SK-N-SH (cell line): ENCODE results near the gene CCN5. TPM values are rescaled to one million over a fixed set of nuclear protein-coding genes. Genes with fewer than 3 reads are reported as not detected.

Experiments
- CTCF ChIA-PET: fragments of 300-600, 350-600 bp; formaldehyde crosslinking; extraction: SDS; loops from one replicate; lab custom pipeline; 2021; lab: Yijun Ruan, JAX
- POLR2A ChIA-PET: fragments of 350-600 bp; sonication (Branson Sonifier 250); formaldehyde crosslinking; extraction: SDS; loops from one replicate; lab custom pipeline; 2020; ENCODE audit warnings: antibody characterized with exemption, inconsistent platforms; lab: Yijun Ruan, JAX
- DNase-seq: peaks from one replicate; pipeline ENCODE4 v3.0.0; 2012
- H2AFZ ChIP-seq: fragments of 200-600 bp; sonication (generic); 2 replicates; pipeline ENCODE4 v1.8.1; 2016; ENCODE audit warnings: antibody characterized with exemption, mild to moderate bottlenecking, low read depth
- H3F3A ChIP-seq: fragments of 200-600 bp; sonication (generic); replicated peaks from 2 replicates; pipeline ENCODE3; 2016; ENCODE audit warnings: antibody characterized with exemption, mild to moderate bottlenecking; ENCODE audit not compliant: insufficient read depth
- H3K27ac ChIP-seq, 2 experiments: fragments of 200-500 bp in 1 of 2; fragments of 200-600 bp in 1 of 2; sonication (Bioruptor generic) in 1 of 2; sonication (generic), shearing (Covaris generic) in 1 of 2; 2 replicates each; pipeline versions ENCODE4 v1.5.1 to v1.6.1; 2014 to 2016; ENCODE audit warnings: low read depth in 2 of 2, inconsistent platforms in 1 of 2, low read length in 1 of 2, mild to moderate bottlenecking in 1 of 2, mixed read lengths in 1 of 2
- H3K27me3 ChIP-seq: fragments of 200-600 bp; sonication (generic), shearing (Covaris generic); 2 replicates; pipeline ENCODE4 v1.6.1; 2016; ENCODE audit warnings: mixed run types; ENCODE audit not compliant: insufficient read depth
- H3K36me3 ChIP-seq, 2 experiments: fragments of 200-500 bp in 1 of 2; fragments of 200-600 bp in 1 of 2; sonication (Bioruptor generic) in 1 of 2; sonication (generic) in 1 of 2; replicated peaks in 1 of 2; 2 replicates each; pipeline versions ENCODE3 to v1.5.1; 2014 to 2016; ENCODE audit warnings: low read length in 1 of 2, mild to moderate bottlenecking in 1 of 2; ENCODE audit not compliant: insufficient read depth in 2 of 2, control insufficient read depth in 1 of 2
- H3K4me1 ChIP-seq, 2 experiments: fragments of 200-500 bp in 1 of 2; fragments of 200-600 bp in 1 of 2; sonication (Bioruptor generic) in 1 of 2; sonication (generic), shearing (Covaris generic) in 1 of 2; 2 replicates each; pipeline versions ENCODE4 v1.5.1 to v1.6.1; 2014 to 2016; ENCODE audit warnings: low read depth in 1 of 2, low read length in 1 of 2, mixed run types in 1 of 2; ENCODE audit not compliant: insufficient read depth in 2 of 2, control insufficient read depth in 1 of 2
- H3K4me2 ChIP-seq: fragments of 200-600 bp; sonication (generic), shearing (Covaris generic); 2 replicates; pipeline ENCODE4 v1.6.1; 2017; ENCODE audit warnings: mixed run types
- H3K4me3 ChIP-seq, 2 experiments: fragments of 200-500 bp in 1 of 2; fragments of 200-600 bp in 1 of 2; sonication (Bioruptor generic) in 1 of 2; sonication (generic), shearing (Covaris generic) in 1 of 2; 2 replicates each; pipeline versions ENCODE4 v1.5.1 to v1.8.1; 2014 to 2016; ENCODE audit warnings: low read depth in 2 of 2, inconsistent platforms in 1 of 2, low read length in 1 of 2, mild to moderate bottlenecking in 1 of 2, mixed read lengths in 1 of 2, moderate library complexity in 1 of 2
- H3K79me2 ChIP-seq: fragments of 200-600 bp; sonication (generic); 2 replicates; pipeline ENCODE4 v1.8.1; 2017; ENCODE audit warnings: mild to moderate bottlenecking; ENCODE audit not compliant: insufficient read depth
- H3K9ac ChIP-seq: fragments of 200-600 bp; sonication (generic); 2 replicates; pipeline ENCODE4 v1.6.1; 2017; ENCODE audit warnings: mixed run types
- H3K9me2 ChIP-seq: fragments of 200-600 bp; sonication (generic); 2 replicates; pipeline ENCODE4 v1.6.1; 2017; ENCODE audit warnings: mixed run types
- H3K9me3 ChIP-seq: fragments of 200-600 bp; sonication (generic); 2 replicates; pipeline ENCODE4 v1.6.1; 2017; ENCODE audit warnings: mixed run types, mild to moderate bottlenecking, moderate library complexity
- H4K20me1 ChIP-seq: fragments of 200-600 bp; sonication (generic); 2 replicates; pipeline ENCODE4 v1.6.1; 2017; ENCODE audit warnings: mild to moderate bottlenecking, mixed run types; ENCODE audit not compliant: insufficient read depth
- CHD2 ChIP-seq: fragments of 150-350 bp; IDR thresholded peaks from 2 replicates; pipeline ENCODE4 v1.6.1; 2018; ENCODE audit warnings: low read length; ENCODE audit not compliant: partially characterized antibody
- ELF1 ChIP-seq: IDR thresholded peaks from 2 replicates; pipeline ENCODE4 v1.4.0; 2012
- EP300 ChIP-seq, 2 experiments: IDR thresholded peaks; 2 replicates each; pipeline versions ENCODE4 v1.4.0 to v1.6.1; 2012; ENCODE audit warnings: borderline replicate concordance in 1 of 2, low read depth in 1 of 2, low read length in 1 of 2
- EZH2phosphoT487 ChIP-seq: fragments of 200-600 bp; sonication (generic); IDR thresholded peaks from 2 replicates; pipeline ENCODE4 v1.6.1; 2017; ENCODE audit warnings: low read depth, mixed run types, mild to moderate bottlenecking, antibody characterized with exemption, moderate library complexity, borderline replicate concordance
- FOXJ3 ChIP-seq: sonication (generic); formaldehyde crosslinking; IDR thresholded peaks from 2 replicates; pipeline ENCODE4 v1.5.1; 2020; ENCODE audit warnings: mild to moderate bottlenecking, missing genetic modification reagents
- MEF2A ChIP-seq: IDR thresholded peaks from 2 replicates; pipeline ENCODE4 v1.4.0; 2012; ENCODE audit warnings: low read depth, borderline replicate concordance
- NFIC ChIP-seq: IDR thresholded peaks from 2 replicates; pipeline ENCODE4 v1.4.0; 2012; ENCODE audit warnings: borderline replicate concordance
- NRF1 ChIP-seq: IDR thresholded peaks from 2 replicates; pipeline ENCODE4 v1.6.1; 2012; ENCODE audit warnings: low read depth, mild to moderate bottlenecking, low read length
- POLR2AphosphoS5 ChIP-seq: IDR thresholded peaks from 2 replicates; pipeline ENCODE4 v1.6.1; 2012; ENCODE audit warnings: low read depth, low read length
- RAD21 ChIP-seq: IDR thresholded peaks from 2 replicates; pipeline ENCODE4 v1.6.1; 2012; ENCODE audit warnings: mild to moderate bottlenecking, low read length
- TAF1 ChIP-seq: IDR thresholded peaks from 2 replicates; pipeline ENCODE4 v1.6.1; 2012; ENCODE audit warnings: low read depth, mild to moderate bottlenecking, low read length, moderate library complexity, borderline replicate concordance
- TCF12 ChIP-seq: IDR thresholded peaks from 2 replicates; pipeline ENCODE4 v1.4.0; 2012
- TEAD4 ChIP-seq: IDR thresholded peaks from 2 replicates; pipeline ENCODE4 v1.4.0; 2012; ENCODE audit warnings: mild to moderate bottlenecking, borderline replicate concordance; ENCODE audit not compliant: insufficient read depth
- ZBTB33 ChIP-seq: IDR thresholded peaks from 2 replicates; pipeline ENCODE4 v1.4.0; 2012; ENCODE audit warnings: low read depth, borderline replicate concordance
- WGBS: methylation state at CpG from one replicate; pipeline ENCODE4 v1.1.6; 2017; ENCODE audit warnings: low lambda C conversion rate; 5-methylcytosine and 5-hydroxymethylcytosine counted together
- polyA plus RNA-seq, 3 experiments: library from polyadenylated mRNA; depleted of rRNA; stranded (reverse); fragments of >200 nt; gene quantifications; 2 replicates each; pipeline ENCODE4 v1.2.3, GENCODE V29; 2012
- TF ChIP-seq, protein P1 (sequence below): fragments of 150-350 bp; IDR thresholded peaks from 2 replicates; pipeline ENCODE4 v1.6.1; 2016; ENCODE audit warnings: mild to moderate bottlenecking, low read depth, low read length
- TF ChIP-seq, protein P2 (sequence below): IDR thresholded peaks from 2 replicates; pipeline ENCODE4; 2012

Gene CCN5
- polyA plus RNA-seq, 1 of the 3 experiments (the other 2 are of a cell fraction): 0.05 TPM

DNA sequence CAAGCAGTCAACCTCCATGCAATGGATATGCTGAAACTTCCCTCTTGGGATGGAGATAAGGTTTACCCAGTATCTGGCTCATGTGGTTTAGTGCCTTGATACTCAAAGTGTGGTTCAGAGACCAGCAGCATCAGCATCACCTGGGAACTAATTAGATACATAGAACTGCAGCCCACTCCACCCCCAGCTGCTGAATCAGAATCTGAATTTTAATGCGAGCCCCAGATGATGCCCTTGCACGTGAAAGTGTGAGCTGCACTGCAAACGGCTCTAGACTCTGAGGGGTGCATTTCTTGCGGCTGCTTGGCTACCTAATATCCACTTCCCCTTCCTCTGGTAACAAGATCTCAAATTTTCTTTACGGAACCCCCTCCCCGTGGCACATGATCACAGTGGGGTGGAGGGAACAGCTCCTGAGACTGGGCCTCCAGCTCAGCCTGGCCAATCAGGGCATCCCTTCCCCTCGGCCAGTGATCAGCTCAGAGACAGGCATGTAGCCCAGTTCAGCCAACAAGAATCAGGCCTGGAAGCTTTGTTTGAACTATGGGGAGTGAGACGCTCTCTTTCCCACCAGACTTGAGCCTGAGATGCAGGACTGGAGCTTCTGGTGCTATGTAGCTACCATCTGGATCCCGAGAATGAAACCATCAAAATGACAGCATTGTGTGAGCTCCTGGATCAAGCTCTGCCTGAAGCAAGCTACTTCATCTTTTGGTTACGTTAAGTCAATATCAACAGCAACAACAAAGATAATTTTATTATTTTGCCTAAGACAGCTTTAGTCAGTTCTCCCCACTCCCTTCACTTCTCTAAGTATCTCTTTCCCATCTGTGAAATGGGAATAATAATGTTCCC lies 43.3 kb downstream of the CCN5 start:
- no peak for TF ChIP-seq ELF1
- TF ChIP-seq EZH2phosphoT487: no peak
- no peak for TF ChIP-seq FOXJ3 (CRISPR knock-in tag)
- TF ChIP-seq TCF12: no peak
- TF ChIP-seq NFIC: no peak
- no peak for TF ChIP-seq TAF1
- TF ChIP-seq MEF2A: no peak
- no peak for TF ChIP-seq NRF1
- no peak for TF ChIP-seq TEAD4
- TF ChIP-seq, protein P1, sequence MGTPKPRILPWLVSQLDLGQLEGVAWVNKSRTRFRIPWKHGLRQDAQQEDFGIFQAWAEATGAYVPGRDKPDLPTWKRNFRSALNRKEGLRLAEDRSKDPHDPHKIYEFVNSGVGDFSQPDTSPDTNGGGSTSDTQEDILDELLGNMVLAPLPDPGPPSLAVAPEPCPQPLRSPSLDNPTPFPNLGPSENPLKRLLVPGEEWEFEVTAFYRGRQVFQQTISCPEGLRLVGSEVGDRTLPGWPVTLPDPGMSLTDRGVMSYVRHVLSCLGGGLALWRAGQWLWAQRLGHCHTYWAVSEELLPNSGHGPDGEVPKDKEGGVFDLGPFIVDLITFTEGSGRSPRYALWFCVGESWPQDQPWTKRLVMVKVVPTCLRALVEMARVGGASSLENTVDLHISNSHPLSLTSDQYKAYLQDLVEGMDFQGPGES: no peak
- TF ChIP-seq EP300 (IDR thresholded peaks at IDR 0.05; ENCODE audit: borderline replicate concordance in 1 of 2, low read depth in 1 of 2, low read length in 1 of 2): no peak
- no peak for TF ChIP-seq POLR2AphosphoS5
- TF ChIP-seq, protein P2, sequence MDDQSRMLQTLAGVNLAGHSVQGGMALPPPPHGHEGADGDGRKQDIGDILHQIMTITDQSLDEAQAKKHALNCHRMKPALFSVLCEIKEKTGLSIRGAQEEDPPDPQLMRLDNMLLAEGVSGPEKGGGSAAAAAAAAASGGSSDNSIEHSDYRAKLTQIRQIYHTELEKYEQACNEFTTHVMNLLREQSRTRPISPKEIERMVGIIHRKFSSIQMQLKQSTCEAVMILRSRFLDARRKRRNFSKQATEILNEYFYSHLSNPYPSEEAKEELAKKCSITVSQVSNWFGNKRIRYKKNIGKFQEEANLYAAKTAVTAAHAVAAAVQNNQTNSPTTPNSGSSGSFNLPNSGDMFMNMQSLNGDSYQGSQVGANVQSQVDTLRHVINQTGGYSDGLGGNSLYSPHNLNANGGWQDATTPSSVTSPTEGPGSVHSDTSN: no peak
- TF ChIP-seq CHD2: no peak
- H2AFZ ChIP-seq: no peak overlapping the region
- no peaks in the 10 kb centered on the region for H3K9me2 ChIP-seq
- H3K79me2 ChIP-seq: no peaks in the 10 kb centered on the region
- no peaks in the 10 kb centered on the region for H3F3A ChIP-seq
- H3K9ac ChIP-seq: no peak overlapping the region
- no peak overlapping the region for H3K4me3 ChIP-seq
- ChIA-PET POLR2A (no interaction called here), CTCF (interaction anchor here (0.9 to 12.2 kb wide), 5 partner anchors 8 to 27 kb away, joined by 3 to 110 read pairs (median 4); partner anchors contain the start of gene KCNK15)
- H3K4me1 ChIP-seq: peaks cover 0 to 55% of the 10 kb centered on the region in 2 experiments; a peak in 2 of 4 replicates
- H3K27ac ChIP-seq: peak overlapping the region in 1 of 2 experiments; percentile 99; a peak in 2 of 4 replicates
- H4K20me1 ChIP-seq: no peaks in the 10 kb centered on the region
- H3K4me2 ChIP-seq: no peak overlapping the region
- H3K27me3 ChIP-seq: peaks cover 11% of the 10 kb centered on the region; the same call in 1 of the 2 replicates
- no peaks in the 10 kb centered on the region for H3K9me3 ChIP-seq
- DNase-seq: no peak
- H3K36me3 ChIP-seq: no peaks in the 10 kb centered on the region
- WGBS: 61% methylated on average over 7 of the region's 10 CpGs

DNA sequence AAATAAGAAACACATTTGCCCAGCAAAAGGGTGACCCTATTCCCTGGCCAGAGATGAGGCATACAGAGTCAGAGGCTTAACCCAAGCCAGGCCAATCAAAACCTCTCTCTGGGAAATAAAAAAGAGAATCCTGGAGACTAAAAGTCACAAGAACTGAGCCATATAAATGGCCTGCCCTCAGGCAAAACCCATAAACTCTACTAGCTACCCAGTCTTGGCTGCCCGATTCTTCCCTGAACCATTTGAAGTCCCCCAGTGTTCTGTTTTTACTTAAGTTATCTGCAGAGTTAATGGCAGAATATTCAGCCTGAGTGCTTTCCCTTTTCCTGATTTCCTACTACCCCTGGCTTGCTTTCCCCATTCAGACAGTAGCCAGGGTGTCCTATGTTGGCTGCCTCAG lies 44.4 kb downstream of the CCN5 start:
- Histone ChIP-seq H3K36me3 (no peaks in the 10 kb centered on the region), H3K9me3 (no peaks in the 10 kb centered on the region), H3K4me2 (no peak overlapping the region), H3K4me3 (no peak overlapping the region), H3F3A (no peaks in the 10 kb centered on the region), H3K9me2 (no peaks in the 10 kb centered on the region), H4K20me1 (no peaks in the 10 kb centered on the region), H3K79me2 (no peaks in the 10 kb centered on the region), H2AFZ (no peak overlapping the region), H3K27me3 (peaks cover 11% of the 10 kb centered on the region; the same call in 1 of the 2 replicates), H3K27ac (peak overlapping the region in 1 of 2 experiments; percentile 99; a peak in 2 of 4 replicates), H3K9ac (no peak overlapping the region), H3K4me1 (peaks cover 0 to 61% of the 10 kb centered on the region in 2 experiments; a peak in 2 of 4 replicates)
- 53% methylated on average over 1 of the region's 1 CpG for WGBS
- POLR2A ChIA-PET: no interaction called here
- TF ChIP-seq ZBTB33 (no peak), RAD21 (no peak), FOXJ3 (CRISPR knock-in tag) (0 out of 2 replicates have a peak, but pooled peaks have one; percentile 43), CHD2 (peak; percentile 12)
- CTCF ChIA-PET: interaction anchor here (1.2 to 12.2 kb wide), 2 partner anchors 12 to 26 kb away, joined by 5 to 110 read pairs; partner anchors contain the start of gene KCNK15
- DNase-seq: peak; percentile 58
